Neural cell (in vitro differentiated cells): ENCODE data around the gene TAX1BP3. TPM values are rescaled to one million over a fixed set of nuclear protein-coding genes. Genes with fewer than 3 reads are reported as not detected.

Experiments
- H2AFZ ChIP-seq: fragments of 200-600, 300-800 bp; sonication (generic), shearing (Covaris generic); 2 replicates; pipeline ENCODE4 v1.6.0; 2014; ENCODE audit warnings: low read depth, mild to moderate bottlenecking, antibody characterized with exemption, low read length, moderate library complexity
- H3F3A ChIP-seq: fragments of 200-600 bp; shearing (Covaris generic); 2 replicates; pipeline ENCODE4 v1.6.1; 2016; ENCODE audit warnings: mild to moderate bottlenecking, moderate library complexity, mixed read lengths, antibody characterized with exemption, low read length; ENCODE audit not compliant: insufficient read depth, poor library complexity, severe bottlenecking
- H3K27ac ChIP-seq: fragments of 200-600, 300-800 bp; sonication (generic), shearing (Covaris generic); 2 replicates; pipeline ENCODE4 v1.5.1; 2014; ENCODE audit warnings: mild to moderate bottlenecking, low read length, moderate library complexity
- H3K27me3 ChIP-seq: fragments of 300-800, 200-600 bp; sonication (generic), shearing (Covaris generic); 2 replicates; pipeline ENCODE4 v1.6.0; 2014; ENCODE audit warnings: mild to moderate bottlenecking, low read depth, low read length, moderate library complexity; ENCODE audit not compliant: insufficient read depth
- H3K36me3 ChIP-seq: fragments of 300-800, 200-600 bp; sonication (generic), shearing (Covaris generic); 2 replicates; pipeline ENCODE4 v1.5.1; 2014; ENCODE audit warnings: mild to moderate bottlenecking, antibody characterized with exemption, low read length, moderate library complexity; ENCODE audit not compliant: insufficient read depth
- H3K4me2 ChIP-seq: fragments of 300-800, 200-600 bp; sonication (generic), shearing (Covaris generic); 2 replicates; pipeline ENCODE4 v1.6.0; 2014; ENCODE audit warnings: mild to moderate bottlenecking, low read length
- H3K4me3 ChIP-seq: fragments of 300-800, 200-600 bp; sonication (generic), shearing (Covaris generic); 2 replicates; pipeline ENCODE4 v1.5.1; 2014; ENCODE audit warnings: mild to moderate bottlenecking, low read length, moderate library complexity
- H3K79me2 ChIP-seq: fragments of 200-600 bp; shearing (Covaris generic); replicated peaks from 2 replicates; pipeline ENCODE4 v1.6.0; 2014; ENCODE audit warnings: mild to moderate bottlenecking, low read length, moderate library complexity; ENCODE audit not compliant: insufficient read depth
- H3K9ac ChIP-seq: fragments of 300-800, 200-600 bp; sonication (generic), shearing (Covaris generic); 2 replicates; pipeline ENCODE4 v1.6.1; 2016; ENCODE audit warnings: mild to moderate bottlenecking, low read length, mixed read lengths
- H3K9me2 ChIP-seq: fragments of 200-600 bp; shearing (Covaris generic); 2 replicates; pipeline ENCODE4 v1.6.1; 2016; ENCODE audit warnings: mild to moderate bottlenecking, low read length, mixed read lengths; ENCODE audit not compliant: insufficient read depth
- H3K9me3 ChIP-seq: fragments of 200-600, 300-800 bp; sonication (generic), shearing (Covaris generic); 2 replicates; pipeline ENCODE4 v1.6.1; 2016; ENCODE audit warnings: mild to moderate bottlenecking, mixed run types, low read length, moderate library complexity, mixed read lengths
- H4K20me1 ChIP-seq: fragments of 200-600 bp; shearing (Covaris generic); 2 replicates; pipeline ENCODE4 v1.6.1; 2016; ENCODE audit warnings: mild to moderate bottlenecking, mixed run types; ENCODE audit not compliant: insufficient read depth
- CTCF ChIP-seq: fragments of 450-650 bp; IDR thresholded peaks from 2 replicates; pipeline ENCODE4 v1.5.1; 2014; ENCODE audit warnings: antibody characterized with exemption, mild to moderate bottlenecking, moderate library complexity; ENCODE audit not compliant: poor library complexity, severe bottlenecking
- EP300 ChIP-seq: fragments of 450-650 bp; conservative IDR thresholded peaks from 2 replicates; pipeline ENCODE4 v1.6.1; 2014; ENCODE audit warnings: antibody characterized with exemption, mild to moderate bottlenecking, moderate library complexity; ENCODE audit not compliant: poor library complexity, severe bottlenecking
- EZH2 ChIP-seq: fragments of 200-600, 300-800 bp; shearing (Covaris generic), sonication (generic); IDR thresholded peaks from 2 replicates; pipeline ENCODE4 v1.6.1; 2014; ENCODE audit warnings: antibody characterized with exemption, low read length, borderline replicate concordance, mild to moderate bottlenecking; ENCODE audit not compliant: insufficient read depth, poor library complexity, severe bottlenecking
- MXI1 ChIP-seq: fragments of 450-650 bp; conservative IDR thresholded peaks from 2 replicates; pipeline ENCODE4 v1.6.1; 2014; ENCODE audit warnings: antibody characterized with exemption, mild to moderate bottlenecking; ENCODE audit not compliant: poor library complexity, severe bottlenecking
- POLR2AphosphoS5 ChIP-seq: IDR thresholded peaks from 2 replicates; pipeline ENCODE4 v1.6.1; 2012
- RAD21 ChIP-seq: fragments of 450-650 bp; conservative IDR thresholded peaks from 2 replicates; pipeline ENCODE4 v1.6.1; 2014; ENCODE audit warnings: antibody characterized with exemption, mild to moderate bottlenecking, moderate library complexity
- REST ChIP-seq: IDR thresholded peaks from 2 replicates; pipeline ENCODE4 v1.6.1; 2012; ENCODE audit warnings: borderline replicate concordance
- SMC3 ChIP-seq: fragments of 450-650 bp; conservative IDR thresholded peaks from 2 replicates; pipeline ENCODE4 v1.6.1; 2014; ENCODE audit warnings: antibody characterized with exemption, mild to moderate bottlenecking, moderate library complexity; ENCODE audit not compliant: poor library complexity
- TAF1 ChIP-seq: IDR thresholded peaks from 2 replicates; pipeline ENCODE4 v1.6.1; 2012; ENCODE audit warnings: low read depth
- polyA plus RNA-seq: library from polyadenylated mRNA; depleted of rRNA; stranded (reverse); fragments of >200 nt; gene quantifications from 2 replicates; pipeline ENCODE4 v1.2.3, GENCODE V29; 2014

Gene TAX1BP3
- polyA plus RNA-seq, 1 donor from 2014 or later, result 79.2 TPM

- no peak overlapping the region for H3K4me2 ChIP-seq
- no peak overlapping the region for H2AFZ ChIP-seq
- H3F3A ChIP-seq, result no peaks in the 10 kb centered on the region
- H4K20me1 ChIP-seq, result no peaks in the 10 kb centered on the region
- no peak overlapping the region for H3K27ac ChIP-seq
- no peaks in the 10 kb centered on the region for H3K36me3 ChIP-seq
- H3K27me3 ChIP-seq, result no peaks in the 10 kb centered on the region
- TF ChIP-seq POLR2AphosphoS5 (no peak), REST (no peak), EP300 (no peak), TAF1 (no peak), MXI1 (no peak), SMC3 (peak; percentile 67), CTCF (peak; percentile 58), RAD21 (peak; percentile 47), EZH2 (no peak)
- H3K79me2 ChIP-seq, result no peaks in the 10 kb centered on the region
- H3K9ac ChIP-seq, result no peak overlapping the region
- no peaks in the 10 kb centered on the region for H3K9me3 ChIP-seq
- no peak overlapping the region for H3K4me3 ChIP-seq
- H3K9me2 ChIP-seq, result no peaks in the 10 kb centered on the region
Measured at GRCh38 chr17:3647769-3648555, 20.4 kb downstream of the TAX1BP3 start.

- no peak overlapping the region for H3K4me3 ChIP-seq
- H2AFZ ChIP-seq, result no peak overlapping the region
- no peak overlapping the region for H3K9ac ChIP-seq
- H3K9me3 ChIP-seq, result no peaks in the 10 kb centered on the region
- no peaks in the 10 kb centered on the region for H3K79me2 ChIP-seq
- H3F3A ChIP-seq, result no peaks in the 10 kb centered on the region
- H3K27ac ChIP-seq, result no peak overlapping the region
- H3K36me3 ChIP-seq, result no peaks in the 10 kb centered on the region
- no peak for TF ChIP-seq CTCF
- no peak for TF ChIP-seq REST
- TF ChIP-seq EP300, result no peak
- no peak for TF ChIP-seq POLR2AphosphoS5
- no peak for TF ChIP-seq EZH2
- TF ChIP-seq RAD21, result no peak
- TF ChIP-seq MXI1, result no peak
- no peak for TF ChIP-seq SMC3
- no peak for TF ChIP-seq TAF1
- no peak overlapping the region for H3K4me2 ChIP-seq
- H3K9me2 ChIP-seq, result no peaks in the 10 kb centered on the region
- H4K20me1 ChIP-seq, result no peaks in the 10 kb centered on the region
- H3K27me3 ChIP-seq, result no peaks in the 10 kb centered on the region
Measured at GRCh38 chr17:3647251-3647650, 21.1 kb downstream of the TAX1BP3 start.
